Activated CD8-positive, alpha-beta memory T cell treated with anti-CD3 and anti-CD28 coated beads, Interleukin-2, amount 10 ng/mL, durations not matched to agents 7 days and 5 days (primary cell): ENCODE data around the gene PEPD. TPM values are rescaled to one million over a fixed set of nuclear protein-coding genes. Genes with fewer than 3 reads are reported as not detected.

ENCODE experiments used
- ATAC-seq: fragments of 150-1000 bp; cut with Tn5 transposase; one replicate; pipeline ENCODE4 v1.10.0; 2021; ENCODE audit warnings: moderate library complexity
- CTCF ChIA-PET: fragments of 350-600 bp; sonication (Branson Sonifier 250); formaldehyde crosslinking; loops from one replicate; lab custom pipeline; 2021; ENCODE audit warnings: antibody characterized with exemption; lab: Charles Lee
- DNase-seq: peaks from one replicate; pipeline ENCODE4 v3.0.0-alpha.2; 2020
- H3K27ac Mint-ChIP-seq: one replicate; pipeline ENCODE4 v1.8.0; 2021; ENCODE audit warnings: mild to moderate bottlenecking, mixed read lengths
- H3K27me3 Mint-ChIP-seq: one replicate; pipeline ENCODE4 v1.8.0; 2021; ENCODE audit warnings: mixed read lengths
- H3K36me3 Mint-ChIP-seq: one replicate; pipeline ENCODE4 v1.8.0; 2021; ENCODE audit warnings: mild to moderate bottlenecking, mixed read lengths
- H3K4me1 Mint-ChIP-seq: one replicate; pipeline ENCODE4 v1.8.0; 2021; ENCODE audit warnings: mixed read lengths
- H3K4me3 Mint-ChIP-seq: one replicate; pipeline ENCODE4 v1.8.0; 2021; ENCODE audit warnings: mild to moderate bottlenecking, moderate library complexity, mixed read lengths
- H3K9me3 Mint-ChIP-seq: one replicate; pipeline ENCODE4 v1.8.0; 2022; ENCODE audit warnings: low read depth, mixed read lengths
- total RNA-seq, 2 experiments: library from RNA; stranded (reverse); gene quantifications; one replicate each; pipeline ENCODE4 v1.2.3, GENCODE V29; 2021

PEPD gene
- total RNA-seq, 2 experiments from 2014 or later, result 14.9 to 20.3 TPM

DNA sequence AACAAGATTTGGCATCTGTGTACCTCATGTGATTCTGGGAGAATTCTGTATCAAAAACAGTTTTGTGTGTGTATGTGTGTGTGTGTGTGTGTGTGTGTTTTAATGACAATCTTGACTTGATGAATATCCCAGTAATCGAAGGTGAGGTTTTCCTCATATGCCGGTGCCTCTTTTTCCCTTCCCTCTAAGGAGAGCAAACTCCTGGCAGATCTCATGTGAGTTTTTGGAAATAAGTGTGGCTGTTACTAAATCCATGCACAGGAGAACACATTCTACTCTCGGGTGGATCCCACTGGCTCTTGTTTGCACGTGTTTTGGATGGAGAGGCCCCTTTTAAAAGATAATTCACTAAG, 177.0 kb downstream of the PEPD start:
- no peak overlapping the region for H3K4me3 Mint-ChIP-seq
- peaks cover 50% of the 10 kb centered on the region for H3K27me3 Mint-ChIP-seq
- no peaks in the 10 kb centered on the region for H3K36me3 Mint-ChIP-seq
- no peaks in the 10 kb centered on the region for H3K9me3 Mint-ChIP-seq
- H3K27ac Mint-ChIP-seq, result no peak overlapping the region
- no peaks in the 10 kb centered on the region for H3K4me1 Mint-ChIP-seq
- ATAC-seq, result no peak
- no peak for DNase-seq
- CTCF ChIA-PET, result interaction anchor here (1.0 to 1.2 kb wide), 2 partner anchors 15 to 108 kb away, joined by 3 read pairs; no protein-coding TSS in a partner anchor

DNA sequence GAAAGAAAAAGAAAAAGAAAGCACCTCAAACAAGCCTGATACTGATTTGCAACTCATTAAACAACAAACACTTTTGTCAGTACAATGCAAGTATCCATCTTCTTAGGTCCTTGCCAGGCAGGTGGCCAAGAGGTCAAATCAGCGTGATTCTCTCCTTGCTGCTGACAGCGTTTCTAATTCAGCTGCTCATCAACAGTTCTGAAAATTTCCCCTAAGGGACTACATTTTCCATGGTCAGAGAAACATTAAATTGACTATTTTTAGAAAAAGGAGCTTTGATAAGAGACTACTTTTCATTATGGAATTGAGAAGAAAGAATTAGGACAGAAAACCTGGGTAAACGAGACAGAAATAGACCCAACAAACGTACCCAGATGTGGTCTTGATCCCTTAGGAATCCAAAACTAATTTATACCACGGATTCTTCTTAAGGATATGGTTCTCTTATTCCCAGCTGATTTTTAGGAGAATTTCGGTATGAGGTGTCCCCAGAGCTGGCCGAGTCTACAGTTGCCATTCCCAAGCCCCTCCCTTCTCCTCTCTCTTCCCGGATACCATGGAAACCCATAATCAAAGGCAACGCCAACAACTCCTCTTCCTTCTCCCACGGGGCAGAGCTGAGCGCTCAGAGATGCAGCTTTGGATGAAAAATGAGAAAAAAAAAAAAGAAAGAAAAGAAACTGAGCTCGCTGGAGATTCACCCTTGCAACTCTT, 177.6 kb downstream of the PEPD start:
- Mint-ChIP-seq H3K4me3 (no peak overlapping the region), H3K4me1 (no peaks in the 10 kb centered on the region), H3K27me3 (peaks cover 54% of the 10 kb centered on the region), H3K36me3 (no peaks in the 10 kb centered on the region), H3K9me3 (no peaks in the 10 kb centered on the region), H3K27ac (no peak overlapping the region)
- DNase-seq (no peak), ATAC-seq (no peak)
- CTCF ChIA-PET, result interaction anchor here (1.0 to 1.2 kb wide), 2 partner anchors 15 to 108 kb away, joined by 3 read pairs; no protein-coding TSS in a partner anchor

DNA sequence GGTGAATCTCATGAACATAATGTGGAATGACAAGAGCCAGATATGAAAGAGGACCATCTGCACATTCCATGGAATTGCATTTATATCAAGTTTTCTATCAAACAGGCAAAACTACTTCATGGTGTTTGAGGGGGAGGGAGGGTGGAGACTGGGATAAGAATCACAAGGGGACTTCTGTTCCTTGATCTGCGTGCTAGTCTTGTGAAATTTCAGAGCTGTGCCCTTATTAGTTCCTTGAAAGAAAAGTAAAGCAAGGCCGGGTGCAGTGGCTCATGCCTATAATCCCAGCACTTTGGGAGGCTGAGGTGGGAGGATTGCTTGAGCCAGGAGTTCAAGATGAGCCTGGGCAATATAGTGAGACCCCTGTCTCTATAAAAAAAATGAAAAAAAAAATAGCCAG, 178.3 kb downstream of the PEPD start:
- ATAC-seq (no peak), DNase-seq (no peak)
- Mint-ChIP-seq H3K4me1 (no peaks in the 10 kb centered on the region), H3K27ac (no peak overlapping the region), H3K27me3 (peaks cover 56% of the 10 kb centered on the region), H3K4me3 (no peak overlapping the region), H3K36me3 (no peaks in the 10 kb centered on the region), H3K9me3 (no peaks in the 10 kb centered on the region)
- CTCF ChIA-PET, result interaction anchor here (1.2 kb wide), 1 partner anchor 107 kb away, joined by 3 read pairs; no protein-coding TSS in a partner anchor

DNA sequence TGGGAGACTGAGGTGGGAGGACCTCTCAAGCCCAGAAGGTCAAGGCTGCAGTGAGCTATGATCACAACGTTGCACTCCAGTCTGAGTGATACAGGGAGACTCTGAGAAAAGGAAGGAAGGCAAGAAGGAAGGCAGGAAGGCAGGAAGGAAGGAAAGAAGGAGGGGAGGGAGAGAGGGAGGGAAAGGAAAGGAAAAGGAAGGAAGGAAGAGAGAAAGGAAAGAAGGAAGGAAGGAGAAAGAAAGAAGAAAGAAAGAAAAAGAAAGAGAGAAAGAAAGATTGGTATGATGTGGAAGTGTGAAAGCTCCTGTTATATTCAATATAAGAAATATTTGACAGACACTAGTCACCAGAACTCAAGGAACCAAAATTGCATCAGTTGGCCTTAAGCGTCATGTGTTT, 180.6 kb downstream of the PEPD start:
- no peaks in the 10 kb centered on the region for H3K4me1 Mint-ChIP-seq
- peaks cover 54% of the 10 kb centered on the region for H3K27me3 Mint-ChIP-seq
- no peaks in the 10 kb centered on the region for H3K36me3 Mint-ChIP-seq
- H3K9me3 Mint-ChIP-seq, result no peaks in the 10 kb centered on the region
- no peak overlapping the region for H3K27ac Mint-ChIP-seq
- H3K4me3 Mint-ChIP-seq, result no peak overlapping the region
- no peak for DNase-seq
- CTCF ChIA-PET, result no interaction called here
- no peak for ATAC-seq

DNA sequence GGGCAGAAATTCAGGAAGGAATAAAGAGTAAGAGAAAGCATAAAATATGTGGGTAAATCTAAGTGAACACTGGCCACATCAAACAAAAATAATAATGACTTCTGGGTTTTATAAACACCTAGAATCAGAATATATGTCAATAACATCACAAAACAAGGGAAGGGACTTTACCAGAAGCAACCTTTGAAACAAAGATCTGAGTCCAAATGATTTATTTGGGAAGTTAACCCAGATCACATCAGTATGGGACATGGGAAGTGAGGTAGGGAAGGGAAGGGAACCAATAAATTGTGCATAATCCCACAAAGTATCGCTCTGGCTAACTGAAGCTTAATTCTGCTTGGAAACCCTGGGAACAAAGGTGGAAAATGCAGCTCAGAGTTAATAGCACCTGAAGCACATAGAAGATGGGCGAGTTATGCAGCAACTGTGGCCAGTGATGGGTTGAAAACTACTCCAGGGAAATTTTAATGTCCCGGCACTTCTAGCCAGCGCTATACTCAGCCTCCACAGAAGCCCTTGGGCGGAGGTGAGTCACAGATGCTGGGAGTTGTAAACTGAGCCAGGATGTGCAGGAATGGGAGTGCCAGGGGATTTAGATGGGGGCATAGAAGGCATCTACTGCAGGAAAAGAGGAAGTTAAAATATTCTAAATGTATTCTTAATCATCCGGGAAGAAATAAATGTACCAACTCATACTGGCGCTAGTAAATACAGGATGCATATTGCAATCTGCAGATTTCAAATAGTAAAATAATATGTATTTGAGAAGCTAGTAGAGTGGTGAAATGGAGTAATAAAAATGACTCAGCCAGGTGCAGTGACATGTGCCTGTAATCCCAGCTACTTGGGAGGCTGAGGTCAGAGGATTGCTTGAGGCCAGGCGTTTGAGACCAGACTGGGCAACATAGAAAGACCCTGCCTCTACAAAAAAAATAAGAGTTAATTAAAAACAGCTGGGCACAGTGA, 182.3 kb downstream of the PEPD start:
- peaks cover 40% of the 10 kb centered on the region for H3K27me3 Mint-ChIP-seq
- no peaks in the 10 kb centered on the region for H3K9me3 Mint-ChIP-seq
- H3K4me3 Mint-ChIP-seq, result no peak overlapping the region
- CTCF ChIA-PET, result interaction anchor here (1.0 kb wide), 1 partner anchor 195 kb away, joined by 3 read pairs; no protein-coding TSS in a partner anchor
- H3K4me1 Mint-ChIP-seq, result no peaks in the 10 kb centered on the region
- no peak for DNase-seq
- H3K27ac Mint-ChIP-seq, result no peak overlapping the region
- no peak for ATAC-seq
- H3K36me3 Mint-ChIP-seq, result no peaks in the 10 kb centered on the region

Other genes starting within 250 kb of the PEPD start
- gene CEBPA, start 219.3 kb downstream of the PEPD start, total RNA-seq, result under 1 TPM in 1 of 2 experiments, not detected in 1; 0.23 TPM
- 10 to 100 TPM; 22.2 to 27.1 TPM for gene CEBPG, start 148.1 kb downstream of the PEPD start, total RNA-seq
- gene CHST8, start 100.2 kb upstream of the PEPD start, total RNA-seq, result not detected